Dermis microvascular lymphatic vessel endothelial cell (primary cell): ENCODE data around the gene RCOR2. TPM values are rescaled to one million over a fixed set of nuclear protein-coding genes. Genes with fewer than 3 reads are reported as not detected.

ENCODE experiments used
- DNase-seq, 2 donors: peaks; one replicate each; pipeline versions ENCODE4 v3.0.0 to v3.0.0-alpha.2; 2010; ENCODE audit warnings: low read depth in 2 of 2
- total RNA-seq: library from RNA; depleted of rRNA; stranded (reverse); fragments of >200 nt; gene quantifications from 2 replicates; pipeline ENCODE4 v1.2.1, GENCODE V29; 2014

RCOR2 gene
- total RNA-seq, 1 donor from 2014 or later = 0.13 TPM

DNA sequence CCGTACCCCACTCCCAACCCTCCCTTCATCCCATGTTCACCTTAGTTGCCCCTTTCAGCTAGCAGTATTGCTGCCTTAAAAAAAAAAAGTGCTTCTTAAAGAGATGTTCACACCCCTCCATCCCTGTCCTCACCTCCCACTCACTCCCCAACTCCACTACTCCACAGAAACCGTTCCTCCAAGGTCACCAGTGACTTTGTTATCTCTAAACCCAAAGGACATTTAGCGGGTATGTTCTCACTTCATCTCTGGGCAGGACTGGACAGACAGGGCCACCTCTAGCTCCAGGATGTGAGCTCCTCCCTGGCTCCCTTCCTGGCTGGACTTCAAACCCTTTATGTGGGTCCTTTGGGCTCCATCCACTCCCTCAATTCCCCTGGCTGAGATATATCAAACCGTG is 6.4 kb upstream of the RCOR2 start:
- no peak for DNase-seq

DNA sequence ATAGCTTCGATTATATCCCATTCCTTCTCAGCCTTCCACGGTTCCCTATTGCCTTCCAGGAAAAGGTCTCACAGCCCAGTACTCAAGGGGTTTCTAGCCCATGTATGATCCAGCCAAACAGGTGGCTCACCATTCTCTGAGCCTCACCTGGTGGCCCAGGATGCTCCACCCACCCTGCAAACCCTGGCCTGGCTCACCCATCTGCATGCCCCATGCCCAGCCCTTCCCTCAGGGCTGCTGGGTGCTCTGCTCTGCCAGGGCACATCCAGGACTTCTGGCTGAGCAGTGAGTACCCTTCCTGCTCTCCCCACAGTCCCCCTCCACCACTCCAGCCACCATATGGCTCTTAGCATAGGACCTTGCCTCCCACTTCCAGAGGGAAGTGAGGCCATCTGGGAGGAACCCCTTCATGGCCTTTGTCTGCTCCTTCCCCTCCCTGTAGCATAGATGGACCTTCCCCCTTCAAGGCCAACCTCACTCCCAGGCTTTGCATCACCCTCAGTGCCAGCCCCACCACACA is 5.8 kb upstream of the RCOR2 start:
- DNase-seq = no peak

- DNase-seq = peak in 1 of 2 donors; percentile 21
These were observed 4.0 kb upstream of the RCOR2 start for GRCh38 chr11:63920939-63921417.

DNA sequence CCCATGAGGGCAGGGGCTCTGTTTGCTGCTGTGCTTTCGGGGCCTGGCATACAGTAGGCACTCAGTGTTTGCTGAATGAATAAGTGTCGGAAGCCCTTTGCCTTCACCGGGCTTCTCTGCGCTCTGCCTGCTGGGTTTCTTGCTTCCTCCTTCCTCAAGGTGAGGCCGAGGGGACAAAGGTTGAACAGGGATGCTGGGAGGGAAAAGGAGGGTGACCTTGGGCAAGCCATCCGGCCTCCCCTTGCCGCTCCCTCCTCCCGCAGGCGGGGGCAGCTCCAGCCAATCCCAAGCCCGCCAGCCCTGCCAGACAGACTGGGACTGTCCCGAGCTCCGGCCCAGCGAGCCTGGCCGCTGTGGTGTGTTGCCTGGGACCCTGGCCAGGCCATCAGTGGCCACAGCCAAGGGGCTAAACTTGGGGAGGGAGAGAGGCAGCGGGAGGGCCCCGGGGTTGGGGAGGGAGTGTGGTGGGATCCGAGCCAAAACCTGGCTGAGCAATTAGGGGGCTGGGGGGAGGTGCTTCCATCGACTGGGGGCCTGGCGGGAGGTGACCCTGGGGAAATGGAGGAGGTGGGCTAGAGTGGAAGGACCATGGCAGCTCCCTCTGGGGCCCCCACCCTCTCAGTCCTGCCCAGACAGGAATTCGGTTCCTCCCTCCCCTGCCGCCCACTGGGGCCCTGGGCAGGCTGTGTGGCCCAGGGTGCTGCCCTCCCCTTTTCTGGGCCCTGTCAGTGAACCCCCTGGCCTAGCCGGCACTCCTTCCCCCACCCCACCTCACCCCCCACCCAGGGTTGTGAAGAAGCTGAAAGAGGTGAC is 3.4 kb upstream of the RCOR2 start:
- no peak for DNase-seq

GRCh38 chr11:63919267-63920125 is 2.5 kb upstream of the RCOR2 start:
- no peak for DNase-seq

DNA sequence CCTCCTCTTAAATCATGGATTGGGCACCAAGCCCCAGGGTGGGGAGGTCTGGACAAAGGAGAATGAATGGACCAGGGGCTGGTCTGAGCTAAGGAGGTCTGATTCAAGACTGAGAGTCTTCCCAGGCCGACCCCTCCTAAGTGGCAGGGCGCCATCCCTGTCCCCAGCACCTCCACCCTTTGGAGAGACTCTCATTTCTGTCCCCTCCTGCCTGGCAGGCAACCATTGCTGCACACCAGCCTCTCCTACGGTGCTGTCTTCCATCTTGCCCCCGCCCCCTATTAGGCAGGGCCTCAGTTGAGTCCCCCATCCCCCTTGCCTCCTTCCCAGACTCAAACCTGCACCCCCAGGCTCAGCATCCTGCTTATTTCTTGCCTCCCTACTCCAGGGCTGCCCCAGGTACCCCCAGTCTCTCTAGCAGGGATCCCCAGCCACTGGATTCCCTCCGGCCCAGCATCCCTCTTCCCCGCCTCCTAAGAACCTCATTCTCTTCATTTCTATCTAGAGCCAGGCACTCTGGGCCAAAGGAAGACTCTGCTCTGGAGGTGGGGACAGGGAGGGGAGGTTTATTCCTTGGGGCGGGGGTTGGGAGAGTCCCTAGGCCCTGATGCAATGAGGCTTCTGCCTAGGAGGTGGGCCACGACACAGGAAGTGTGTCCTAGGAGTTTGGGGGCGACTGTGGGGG is 1.7 kb upstream of the RCOR2 start:
- DNase-seq = no peak

DNA sequence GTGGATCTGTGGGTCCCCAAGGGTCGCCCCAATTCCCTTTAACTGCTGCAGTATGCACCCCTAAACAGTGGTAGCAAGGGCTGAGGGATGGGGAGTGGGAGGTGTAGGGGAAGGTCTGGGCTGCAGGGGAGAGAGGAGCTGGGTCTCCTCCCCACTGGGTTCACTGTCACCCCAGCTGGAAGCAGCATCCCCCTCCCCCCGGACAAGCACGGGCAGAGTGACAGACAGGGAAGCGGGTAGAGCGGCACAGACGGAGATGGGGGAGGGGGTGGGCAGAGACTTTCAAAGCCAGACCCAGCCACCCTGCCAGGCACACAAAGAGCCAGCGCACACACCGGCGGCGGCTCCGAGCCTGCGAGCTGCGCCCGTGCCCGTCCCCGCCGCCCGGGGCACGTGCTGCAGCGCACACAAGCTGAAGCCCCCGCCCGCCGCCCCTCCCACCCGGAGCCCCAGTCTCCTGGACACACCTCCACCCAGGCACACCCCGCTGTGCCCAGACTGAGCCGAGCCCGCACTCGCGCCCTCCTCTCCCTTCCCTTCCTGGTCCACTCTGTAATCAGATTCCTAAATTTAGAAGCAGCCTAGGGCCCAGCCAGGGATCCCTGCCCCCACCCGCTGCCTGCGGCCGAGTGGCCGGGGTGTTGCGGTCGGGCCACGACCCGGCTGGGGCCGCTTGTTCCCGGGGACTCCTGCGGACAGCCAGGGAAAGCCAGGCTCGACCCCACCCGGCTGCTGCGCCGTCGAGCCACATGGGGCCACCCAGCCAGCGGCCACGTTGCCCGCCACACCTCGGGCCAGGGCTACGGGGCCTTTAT is 935 bp upstream of the RCOR2 start:
- DNase-seq = peak in 1 of 2 donors; percentile 24

DNA sequence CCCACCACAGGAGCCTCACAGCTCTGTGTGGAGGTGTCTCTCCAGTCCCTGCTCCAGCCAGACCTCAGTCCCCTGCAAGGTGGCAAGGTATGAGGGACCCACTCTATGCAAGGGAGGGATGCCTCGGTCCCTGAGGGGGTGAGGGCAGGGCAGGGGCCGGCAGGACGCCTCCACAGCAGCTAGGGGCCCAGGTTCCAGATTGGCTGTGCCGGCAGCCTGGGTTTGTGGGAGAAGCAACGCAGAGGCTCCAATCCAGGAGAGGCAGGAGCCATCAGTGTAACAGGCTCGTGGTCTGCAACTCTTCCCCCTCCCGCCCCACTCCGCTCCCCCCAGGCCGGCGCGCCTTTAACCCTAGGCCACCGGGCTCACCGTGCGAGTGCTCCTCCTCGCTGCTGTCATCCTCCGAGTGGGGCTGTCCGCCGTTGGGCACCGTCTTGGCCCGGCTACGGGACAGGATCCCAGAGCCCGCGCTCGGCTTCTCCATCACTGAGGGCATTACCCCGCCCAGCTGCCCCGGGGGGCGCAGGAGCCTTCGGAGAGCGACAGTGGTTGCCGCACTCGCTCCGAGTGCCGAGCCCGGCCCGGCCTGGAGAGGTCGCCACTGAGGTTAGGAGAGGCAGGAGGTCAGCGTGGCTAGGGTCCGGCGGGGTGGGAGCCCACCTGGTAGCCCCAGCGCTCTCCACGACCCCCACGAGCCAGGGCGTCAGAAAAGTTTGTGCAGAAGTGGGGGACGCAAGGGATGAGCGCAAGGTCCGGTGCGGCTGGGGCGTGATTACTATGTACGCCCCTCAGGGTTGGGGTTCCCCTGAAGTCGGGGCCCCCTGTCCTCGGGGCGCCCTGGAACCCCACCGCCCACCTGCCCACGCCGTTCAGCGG is 765 bp downstream of the RCOR2 start:
- peak in 1 of 2 donors; percentile 24 for DNase-seq

DNA sequence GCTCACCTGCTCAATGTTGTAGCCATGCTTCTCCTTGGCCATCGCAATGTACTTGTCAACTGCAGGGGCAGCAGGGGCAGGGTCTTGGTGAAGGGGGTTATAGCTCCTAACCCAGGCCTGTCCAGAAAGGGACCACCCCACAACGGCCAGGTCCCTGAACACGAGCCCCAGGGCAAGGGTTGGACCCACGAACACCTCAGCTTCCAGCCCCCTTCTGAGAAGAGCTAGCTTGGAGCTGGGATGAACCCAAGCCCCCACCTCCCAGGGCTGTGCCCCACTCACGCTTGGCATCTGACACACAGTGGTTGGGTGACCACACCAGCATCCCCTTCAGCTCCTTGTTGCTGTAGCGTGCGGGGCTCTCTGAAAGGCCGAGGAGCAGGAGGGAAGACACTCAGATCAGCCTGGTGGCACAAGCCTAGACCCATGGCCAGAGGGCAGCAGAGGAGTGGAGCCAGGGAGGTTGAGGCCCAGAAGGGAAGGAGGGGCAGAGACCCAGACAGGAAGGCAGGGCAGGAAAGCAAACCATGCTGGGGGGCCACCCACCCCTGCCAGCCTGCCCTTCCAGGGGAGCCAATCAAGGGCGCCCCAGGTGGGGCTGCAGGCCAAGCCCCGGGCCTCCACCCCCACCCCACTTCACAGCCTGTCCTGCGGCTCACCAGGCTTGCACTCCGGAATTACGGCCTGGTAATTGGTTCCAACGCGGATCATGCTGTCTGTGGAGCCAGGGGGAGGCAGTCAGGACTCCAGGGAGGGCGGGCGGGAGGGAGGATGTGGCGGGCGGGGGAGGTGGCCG is 1.9 kb downstream of the RCOR2 start:
- DNase-seq = no peak

GRCh38 chr11:63913866-63914830 is 2.8 kb downstream of the RCOR2 start:
- no peak for DNase-seq

DNA sequence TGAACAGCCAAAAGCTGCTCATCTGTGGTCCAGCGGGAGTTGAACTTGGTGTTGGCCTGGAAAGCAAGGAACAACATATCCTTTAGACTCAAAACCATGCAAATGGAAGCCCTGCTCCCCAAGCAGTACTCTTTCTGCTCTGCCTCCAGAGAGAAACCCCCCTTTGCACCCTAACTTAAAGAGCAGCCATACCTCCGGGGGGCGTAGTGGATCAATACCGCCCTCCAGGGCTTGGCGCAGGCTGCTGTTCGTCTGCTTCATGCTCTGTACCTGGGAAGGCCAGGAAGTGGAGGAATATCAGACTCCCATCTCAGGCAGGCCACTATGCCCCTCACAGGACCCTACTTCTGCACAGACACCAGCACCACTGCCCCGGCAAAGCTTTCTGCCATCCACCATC is 4.3 kb downstream of the RCOR2 start:
- DNase-seq = no peak

- DNase-seq = no peak
These were observed 5.1 kb downstream of the RCOR2 start for GRCh38 chr11:63911876-63912275.

- DNase-seq = no peak
These were observed 5.5 kb downstream of the RCOR2 start for GRCh38 chr11:63911440-63911839.

- DNase-seq = no peak
These were observed 6.3 kb downstream of the RCOR2 start for GRCh38 chr11:63910675-63911074.

GRCh38 chr11:63909591-63910506 is 7.1 kb downstream of the RCOR2 start:
- DNase-seq = no peak

DNA sequence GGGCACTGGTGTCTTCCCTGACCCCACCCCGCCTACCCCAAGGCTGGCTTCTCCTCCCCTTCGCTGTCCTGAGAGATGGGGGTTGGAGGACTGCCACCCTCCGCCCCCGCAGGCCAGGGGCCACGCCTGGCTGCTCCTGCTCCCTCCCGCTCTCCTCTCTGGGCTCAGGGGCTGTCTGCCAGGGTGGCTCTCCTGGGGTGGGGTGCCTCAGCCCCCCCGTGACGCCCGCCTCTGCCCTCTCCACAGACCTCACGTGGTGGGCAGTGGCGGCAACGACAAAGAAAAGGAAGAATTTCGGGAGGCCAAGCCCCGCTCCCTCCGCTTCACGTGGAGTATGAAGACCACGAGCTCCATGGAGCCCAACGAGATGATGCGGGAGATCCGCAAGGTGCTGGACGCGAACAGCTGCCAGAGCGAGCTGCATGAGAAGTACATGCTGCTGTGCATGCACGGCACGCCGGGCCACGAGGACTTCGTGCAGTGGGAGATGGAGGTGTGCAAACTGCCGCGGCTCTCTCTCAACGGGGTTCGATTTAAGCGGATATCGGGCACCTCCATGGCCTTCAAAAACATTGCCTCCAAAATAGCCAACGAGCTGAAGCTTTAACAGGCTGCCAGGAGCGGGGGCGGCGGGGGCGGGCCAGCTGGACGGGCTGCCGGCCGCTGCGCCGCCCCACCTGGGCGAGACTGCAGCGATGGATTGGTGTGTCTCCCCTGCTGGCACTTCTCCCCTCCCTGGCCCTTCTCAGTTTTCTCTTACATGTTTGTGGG is 8.1 kb downstream of the RCOR2 start:
- no peak for DNase-seq
